SK-N-SH (cell line): ENCODE data around the gene SASH1. TPM values are rescaled to one million over a fixed set of nuclear protein-coding genes. Genes with fewer than 3 reads are reported as not detected.

ENCODE experiments used
- CTCF ChIA-PET: fragments of 300-600, 350-600 bp; formaldehyde crosslinking; extraction: SDS; loops from one replicate; lab custom pipeline; 2021; lab: Yijun Ruan, JAX
- POLR2A ChIA-PET: fragments of 350-600 bp; sonication (Branson Sonifier 250); formaldehyde crosslinking; extraction: SDS; loops from one replicate; lab custom pipeline; 2020; ENCODE audit warnings: antibody characterized with exemption, inconsistent platforms; lab: Yijun Ruan, JAX
- DNase-seq: peaks from one replicate; pipeline ENCODE4 v3.0.0; 2012
- H2AFZ ChIP-seq: fragments of 200-600 bp; sonication (generic); 2 replicates; pipeline ENCODE4 v1.8.1; 2016; ENCODE audit warnings: antibody characterized with exemption, mild to moderate bottlenecking, low read depth
- H3F3A ChIP-seq: fragments of 200-600 bp; sonication (generic); replicated peaks from 2 replicates; pipeline ENCODE3; 2016; ENCODE audit warnings: antibody characterized with exemption, mild to moderate bottlenecking; ENCODE audit not compliant: insufficient read depth
- H3K27ac ChIP-seq, 2 experiments: fragments of 200-500 bp in 1 of 2; fragments of 200-600 bp in 1 of 2; sonication (Bioruptor generic) in 1 of 2; sonication (generic), shearing (Covaris generic) in 1 of 2; 2 replicates each; pipeline versions ENCODE4 v1.5.1 to v1.6.1; 2014 to 2016; ENCODE audit warnings: low read depth in 2 of 2, inconsistent platforms in 1 of 2, low read length in 1 of 2, mild to moderate bottlenecking in 1 of 2, mixed read lengths in 1 of 2
- H3K27me3 ChIP-seq: fragments of 200-600 bp; sonication (generic), shearing (Covaris generic); 2 replicates; pipeline ENCODE4 v1.6.1; 2016; ENCODE audit warnings: mixed run types; ENCODE audit not compliant: insufficient read depth
- H3K36me3 ChIP-seq, 2 experiments: fragments of 200-500 bp in 1 of 2; fragments of 200-600 bp in 1 of 2; sonication (Bioruptor generic) in 1 of 2; sonication (generic) in 1 of 2; replicated peaks in 1 of 2; 2 replicates each; pipeline versions ENCODE3 to v1.5.1; 2014 to 2016; ENCODE audit warnings: low read length in 1 of 2, mild to moderate bottlenecking in 1 of 2; ENCODE audit not compliant: insufficient read depth in 2 of 2, control insufficient read depth in 1 of 2
- H3K4me1 ChIP-seq, 2 experiments: fragments of 200-500 bp in 1 of 2; fragments of 200-600 bp in 1 of 2; sonication (Bioruptor generic) in 1 of 2; sonication (generic), shearing (Covaris generic) in 1 of 2; 2 replicates each; pipeline versions ENCODE4 v1.5.1 to v1.6.1; 2014 to 2016; ENCODE audit warnings: low read depth in 1 of 2, low read length in 1 of 2, mixed run types in 1 of 2; ENCODE audit not compliant: insufficient read depth in 2 of 2, control insufficient read depth in 1 of 2
- H3K4me2 ChIP-seq: fragments of 200-600 bp; sonication (generic), shearing (Covaris generic); 2 replicates; pipeline ENCODE4 v1.6.1; 2017; ENCODE audit warnings: mixed run types
- H3K4me3 ChIP-seq, 2 experiments: fragments of 200-500 bp in 1 of 2; fragments of 200-600 bp in 1 of 2; sonication (Bioruptor generic) in 1 of 2; sonication (generic), shearing (Covaris generic) in 1 of 2; 2 replicates each; pipeline versions ENCODE4 v1.5.1 to v1.8.1; 2014 to 2016; ENCODE audit warnings: low read depth in 2 of 2, inconsistent platforms in 1 of 2, low read length in 1 of 2, mild to moderate bottlenecking in 1 of 2, mixed read lengths in 1 of 2, moderate library complexity in 1 of 2
- H3K79me2 ChIP-seq: fragments of 200-600 bp; sonication (generic); 2 replicates; pipeline ENCODE4 v1.8.1; 2017; ENCODE audit warnings: mild to moderate bottlenecking; ENCODE audit not compliant: insufficient read depth
- H3K9ac ChIP-seq: fragments of 200-600 bp; sonication (generic); 2 replicates; pipeline ENCODE4 v1.6.1; 2017; ENCODE audit warnings: mixed run types
- H3K9me2 ChIP-seq: fragments of 200-600 bp; sonication (generic); 2 replicates; pipeline ENCODE4 v1.6.1; 2017; ENCODE audit warnings: mixed run types
- H3K9me3 ChIP-seq: fragments of 200-600 bp; sonication (generic); 2 replicates; pipeline ENCODE4 v1.6.1; 2017; ENCODE audit warnings: mixed run types, mild to moderate bottlenecking, moderate library complexity
- H4K20me1 ChIP-seq: fragments of 200-600 bp; sonication (generic); 2 replicates; pipeline ENCODE4 v1.6.1; 2017; ENCODE audit warnings: mild to moderate bottlenecking, mixed run types; ENCODE audit not compliant: insufficient read depth
- CHD2 ChIP-seq: fragments of 150-350 bp; IDR thresholded peaks from 2 replicates; pipeline ENCODE4 v1.6.1; 2018; ENCODE audit warnings: low read length; ENCODE audit not compliant: partially characterized antibody
- ELF1 ChIP-seq: IDR thresholded peaks from 2 replicates; pipeline ENCODE4 v1.4.0; 2012
- EZH2phosphoT487 ChIP-seq: fragments of 200-600 bp; sonication (generic); IDR thresholded peaks from 2 replicates; pipeline ENCODE4 v1.6.1; 2017; ENCODE audit warnings: low read depth, mixed run types, mild to moderate bottlenecking, antibody characterized with exemption, moderate library complexity, borderline replicate concordance
- FOSL2 ChIP-seq: IDR thresholded peaks from 2 replicates; pipeline ENCODE4 v1.4.0; 2012; ENCODE audit warnings: low read depth, mild to moderate bottlenecking, moderate library complexity, borderline replicate concordance
- FOXJ3 ChIP-seq: sonication (generic); formaldehyde crosslinking; IDR thresholded peaks from 2 replicates; pipeline ENCODE4 v1.5.1; 2020; ENCODE audit warnings: mild to moderate bottlenecking, missing genetic modification reagents
- FOXM1 ChIP-seq: IDR thresholded peaks from 2 replicates; pipeline ENCODE4 v1.4.0; 2012; ENCODE audit warnings: low read depth, mild to moderate bottlenecking
- GATA2 ChIP-seq: sonication (generic); formaldehyde crosslinking; IDR thresholded peaks from 2 replicates; pipeline ENCODE4 v1.5.0; 2020; ENCODE audit warnings: mild to moderate bottlenecking, missing genetic modification reagents
- JUND ChIP-seq: IDR thresholded peaks from 2 replicates; pipeline ENCODE4 v1.4.0; 2012
- NFIC ChIP-seq: IDR thresholded peaks from 2 replicates; pipeline ENCODE4 v1.4.0; 2012; ENCODE audit warnings: borderline replicate concordance
- RAD21 ChIP-seq: IDR thresholded peaks from 2 replicates; pipeline ENCODE4 v1.6.1; 2012; ENCODE audit warnings: mild to moderate bottlenecking, low read length
- RCOR1 ChIP-seq: fragments of 150-350 bp; IDR thresholded peaks from 2 replicates; pipeline ENCODE4 v1.6.1; 2017; ENCODE audit warnings: antibody characterized with exemption, low read length
- RFX5 ChIP-seq: IDR thresholded peaks from 2 replicates; pipeline ENCODE4 v1.6.1; 2012; ENCODE audit warnings: mild to moderate bottlenecking, improper control_type of control experiment, low read length
- RXRA ChIP-seq: IDR thresholded peaks from 2 replicates; pipeline ENCODE4 v1.4.0; 2012; ENCODE audit warnings: low read depth, mild to moderate bottlenecking, borderline replicate concordance
- SMC3 ChIP-seq: IDR thresholded peaks from 2 replicates; pipeline ENCODE4 v1.6.1; 2012; ENCODE audit warnings: low read depth, low read length, improper control_type of control experiment
- TAF1 ChIP-seq: IDR thresholded peaks from 2 replicates; pipeline ENCODE4 v1.6.1; 2012; ENCODE audit warnings: low read depth, mild to moderate bottlenecking, low read length, moderate library complexity, borderline replicate concordance
- WGBS: methylation state at CpG from one replicate; pipeline ENCODE4 v1.1.6; 2017; ENCODE audit warnings: low lambda C conversion rate; 5-methylcytosine and 5-hydroxymethylcytosine counted together
- polyA plus RNA-seq, 3 experiments: library from polyadenylated mRNA; depleted of rRNA; stranded (reverse); fragments of >200 nt; gene quantifications; 2 replicates each; pipeline ENCODE4 v1.2.3, GENCODE V29; 2012
- TF ChIP-seq, protein P1 (sequence below): IDR thresholded peaks from 2 replicates; pipeline ENCODE4 v1.4.0; 2012; ENCODE audit warnings: low read depth, borderline replicate concordance
- TF ChIP-seq, protein P2 (sequence below): fragments of 200-600 bp; sonication (generic); IDR thresholded peaks from 2 replicates; pipeline ENCODE4 v1.6.1; 2017; ENCODE audit warnings: antibody characterized with exemption, mild to moderate bottlenecking, moderate library complexity
- TF ChIP-seq, protein P3 (sequence below): IDR thresholded peaks from 2 replicates; pipeline ENCODE4 v1.6.1; 2012; ENCODE audit warnings: mild to moderate bottlenecking, low read depth, low read length, moderate library complexity
- TF ChIP-seq, protein P4 (sequence below): IDR thresholded peaks from 2 replicates; pipeline ENCODE4 v1.4.0; 2012; ENCODE audit warnings: low read depth

SASH1 gene
- polyA plus RNA-seq, 1 of the 3 experiments (the other 2 are of a cell fraction), result 19.8 TPM

DNA sequence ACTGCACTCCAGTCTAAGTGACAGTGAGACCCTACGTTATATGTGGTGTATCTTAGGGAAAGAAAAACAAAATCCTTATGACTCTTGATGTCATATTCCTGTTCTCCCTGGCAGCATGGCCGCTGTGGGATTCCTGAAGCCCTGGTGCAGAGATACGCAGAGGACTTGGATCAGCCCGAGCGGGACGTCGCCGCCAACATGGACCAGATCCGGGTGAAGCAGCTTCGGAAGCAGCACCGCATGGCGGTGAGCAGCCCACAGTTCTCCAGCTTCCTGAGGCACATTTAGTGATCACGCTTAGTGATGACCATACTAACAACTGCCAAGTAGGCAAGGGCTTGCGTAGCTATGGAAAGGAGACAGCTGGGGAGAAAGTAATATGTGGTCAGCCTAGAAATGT lies 203.3 kb downstream of the SASH1 start:
- no peaks in the 10 kb centered on the region for H3K27me3 ChIP-seq
- no peak overlapping the region for H3K9ac ChIP-seq
- no peaks in the 10 kb centered on the region for H4K20me1 ChIP-seq
- no peaks in the 10 kb centered on the region for H3K9me3 ChIP-seq
- CTCF ChIA-PET, result no interaction called here
- H3K9me2 ChIP-seq, result no peaks in the 10 kb centered on the region
- H3K79me2 ChIP-seq, result peaks cover 13% of the 10 kb centered on the region; the same call in 1 of the 2 replicates
- TF ChIP-seq NFIC, result no peak
- TF ChIP-seq, protein P1, sequence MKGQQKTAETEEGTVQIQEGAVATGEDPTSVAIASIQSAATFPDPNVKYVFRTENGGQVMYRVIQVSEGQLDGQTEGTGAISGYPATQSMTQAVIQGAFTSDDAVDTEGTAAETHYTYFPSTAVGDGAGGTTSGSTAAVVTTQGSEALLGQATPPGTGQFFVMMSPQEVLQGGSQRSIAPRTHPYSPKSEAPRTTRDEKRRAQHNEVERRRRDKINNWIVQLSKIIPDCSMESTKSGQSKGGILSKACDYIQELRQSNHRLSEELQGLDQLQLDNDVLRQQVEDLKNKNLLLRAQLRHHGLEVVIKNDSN, result no peak
- TF ChIP-seq, protein P2, sequence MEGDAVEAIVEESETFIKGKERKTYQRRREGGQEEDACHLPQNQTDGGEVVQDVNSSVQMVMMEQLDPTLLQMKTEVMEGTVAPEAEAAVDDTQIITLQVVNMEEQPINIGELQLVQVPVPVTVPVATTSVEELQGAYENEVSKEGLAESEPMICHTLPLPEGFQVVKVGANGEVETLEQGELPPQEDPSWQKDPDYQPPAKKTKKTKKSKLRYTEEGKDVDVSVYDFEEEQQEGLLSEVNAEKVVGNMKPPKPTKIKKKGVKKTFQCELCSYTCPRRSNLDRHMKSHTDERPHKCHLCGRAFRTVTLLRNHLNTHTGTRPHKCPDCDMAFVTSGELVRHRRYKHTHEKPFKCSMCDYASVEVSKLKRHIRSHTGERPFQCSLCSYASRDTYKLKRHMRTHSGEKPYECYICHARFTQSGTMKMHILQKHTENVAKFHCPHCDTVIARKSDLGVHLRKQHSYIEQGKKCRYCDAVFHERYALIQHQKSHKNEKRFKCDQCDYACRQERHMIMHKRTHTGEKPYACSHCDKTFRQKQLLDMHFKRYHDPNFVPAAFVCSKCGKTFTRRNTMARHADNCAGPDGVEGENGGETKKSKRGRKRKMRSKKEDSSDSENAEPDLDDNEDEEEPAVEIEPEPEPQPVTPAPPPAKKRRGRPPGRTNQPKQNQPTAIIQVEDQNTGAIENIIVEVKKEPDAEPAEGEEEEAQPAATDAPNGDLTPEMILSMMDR, result no peak
- TF ChIP-seq RCOR1, result no peak
- TF ChIP-seq, protein P3, sequence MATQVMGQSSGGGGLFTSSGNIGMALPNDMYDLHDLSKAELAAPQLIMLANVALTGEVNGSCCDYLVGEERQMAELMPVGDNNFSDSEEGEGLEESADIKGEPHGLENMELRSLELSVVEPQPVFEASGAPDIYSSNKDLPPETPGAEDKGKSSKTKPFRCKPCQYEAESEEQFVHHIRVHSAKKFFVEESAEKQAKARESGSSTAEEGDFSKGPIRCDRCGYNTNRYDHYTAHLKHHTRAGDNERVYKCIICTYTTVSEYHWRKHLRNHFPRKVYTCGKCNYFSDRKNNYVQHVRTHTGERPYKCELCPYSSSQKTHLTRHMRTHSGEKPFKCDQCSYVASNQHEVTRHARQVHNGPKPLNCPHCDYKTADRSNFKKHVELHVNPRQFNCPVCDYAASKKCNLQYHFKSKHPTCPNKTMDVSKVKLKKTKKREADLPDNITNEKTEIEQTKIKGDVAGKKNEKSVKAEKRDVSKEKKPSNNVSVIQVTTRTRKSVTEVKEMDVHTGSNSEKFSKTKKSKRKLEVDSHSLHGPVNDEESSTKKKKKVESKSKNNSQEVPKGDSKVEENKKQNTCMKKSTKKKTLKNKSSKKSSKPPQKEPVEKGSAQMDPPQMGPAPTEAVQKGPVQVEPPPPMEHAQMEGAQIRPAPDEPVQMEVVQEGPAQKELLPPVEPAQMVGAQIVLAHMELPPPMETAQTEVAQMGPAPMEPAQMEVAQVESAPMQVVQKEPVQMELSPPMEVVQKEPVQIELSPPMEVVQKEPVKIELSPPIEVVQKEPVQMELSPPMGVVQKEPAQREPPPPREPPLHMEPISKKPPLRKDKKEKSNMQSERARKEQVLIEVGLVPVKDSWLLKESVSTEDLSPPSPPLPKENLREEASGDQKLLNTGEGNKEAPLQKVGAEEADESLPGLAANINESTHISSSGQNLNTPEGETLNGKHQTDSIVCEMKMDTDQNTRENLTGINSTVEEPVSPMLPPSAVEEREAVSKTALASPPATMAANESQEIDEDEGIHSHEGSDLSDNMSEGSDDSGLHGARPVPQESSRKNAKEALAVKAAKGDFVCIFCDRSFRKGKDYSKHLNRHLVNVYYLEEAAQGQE, result no peak
- TF ChIP-seq ELF1, result no peak
- TF ChIP-seq EZH2phosphoT487, result no peak
- TF ChIP-seq, protein P4, sequence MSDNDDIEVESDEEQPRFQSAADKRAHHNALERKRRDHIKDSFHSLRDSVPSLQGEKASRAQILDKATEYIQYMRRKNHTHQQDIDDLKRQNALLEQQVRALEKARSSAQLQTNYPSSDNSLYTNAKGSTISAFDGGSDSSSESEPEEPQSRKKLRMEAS, result no peak
- peak overlapping the region in 1 of 2 experiments; percentile 80; a peak in 1 of 4 replicates for H3K27ac ChIP-seq
- peaks cover 29% of the 10 kb centered on the region for H3F3A ChIP-seq
- WGBS, result 97% methylated on average over 9 of the region's 14 CpGs
- H3K36me3 ChIP-seq, result peaks cover 49 to 91% of the 10 kb centered on the region in 2 experiments
- no peak for DNase-seq
- no peak overlapping the region for H2AFZ ChIP-seq
- POLR2A ChIA-PET, result no interaction called here
- no peak overlapping the region for H3K4me3 ChIP-seq
- H3K4me1 ChIP-seq, result peaks cover 3 to 4% of the 10 kb centered on the region in 2 experiments; a peak in 2 of 4 replicates
- no peak overlapping the region for H3K4me2 ChIP-seq

DNA sequence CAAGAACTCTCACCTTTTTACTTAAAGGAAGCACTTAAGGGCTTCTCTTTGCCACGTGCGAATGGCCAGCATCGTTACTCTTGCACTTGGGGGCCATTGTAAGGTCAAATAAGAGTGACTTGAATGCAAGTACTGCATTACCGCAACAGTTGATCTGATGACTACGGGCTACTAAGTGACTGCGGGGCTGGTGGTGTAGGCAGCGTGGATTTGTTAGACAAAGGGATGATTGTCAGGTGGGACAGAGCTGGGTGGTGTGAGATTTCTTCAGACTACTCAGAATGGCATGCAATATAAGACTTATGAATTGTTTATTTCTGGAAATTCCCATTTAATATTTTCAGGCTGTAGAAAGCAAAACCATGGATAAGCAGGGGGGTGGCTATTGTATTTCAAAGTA lies 204.5 kb downstream of the SASH1 start:
- Histone ChIP-seq H3K9me3 (no peaks in the 10 kb centered on the region), H4K20me1 (no peaks in the 10 kb centered on the region), H3K9ac (no peak overlapping the region; the same call in 1 of the 2 replicates), H3K27me3 (no peaks in the 10 kb centered on the region), H3K4me3 (no peak overlapping the region), H3K36me3 (peaks cover 40 to 91% of the 10 kb centered on the region in 2 experiments), H3K4me2 (no peak overlapping the region), H3K4me1 (peaks cover 3 to 4% of the 10 kb centered on the region in 2 experiments; a peak in 2 of 4 replicates), H2AFZ (no peak overlapping the region), H3K9me2 (no peaks in the 10 kb centered on the region), H3K27ac (peak overlapping the region in 1 of 2 experiments; percentile 80; a peak in 2 of 4 replicates), H3F3A (peaks cover 37% of the 10 kb centered on the region), H3K79me2 (peaks cover 13% of the 10 kb centered on the region; the same call in 1 of the 2 replicates)
- ChIA-PET POLR2A (no interaction called here), CTCF (no interaction called here)
- WGBS, result 83% methylated on average over 7 of the region's 7 CpGs
- DNase-seq, result no peak
- TF ChIP-seq RAD21 (no peak), JUND (no peak), RXRA (no peak), ELF1 (no peak), GATA2 (CRISPR knock-in tag) (no peak), TAF1 (no peak), RFX5 (no peak), FOSL2 (no peak), SMC3 (no peak), CHD2 (no peak), RCOR1 (no peak), FOXM1 (no peak), FOXJ3 (CRISPR knock-in tag) (no peak)
- TF ChIP-seq, protein P4, result no peak
- TF ChIP-seq, protein P2, result no peak
